ENCODE results near the gene LMF2.

DNA sequence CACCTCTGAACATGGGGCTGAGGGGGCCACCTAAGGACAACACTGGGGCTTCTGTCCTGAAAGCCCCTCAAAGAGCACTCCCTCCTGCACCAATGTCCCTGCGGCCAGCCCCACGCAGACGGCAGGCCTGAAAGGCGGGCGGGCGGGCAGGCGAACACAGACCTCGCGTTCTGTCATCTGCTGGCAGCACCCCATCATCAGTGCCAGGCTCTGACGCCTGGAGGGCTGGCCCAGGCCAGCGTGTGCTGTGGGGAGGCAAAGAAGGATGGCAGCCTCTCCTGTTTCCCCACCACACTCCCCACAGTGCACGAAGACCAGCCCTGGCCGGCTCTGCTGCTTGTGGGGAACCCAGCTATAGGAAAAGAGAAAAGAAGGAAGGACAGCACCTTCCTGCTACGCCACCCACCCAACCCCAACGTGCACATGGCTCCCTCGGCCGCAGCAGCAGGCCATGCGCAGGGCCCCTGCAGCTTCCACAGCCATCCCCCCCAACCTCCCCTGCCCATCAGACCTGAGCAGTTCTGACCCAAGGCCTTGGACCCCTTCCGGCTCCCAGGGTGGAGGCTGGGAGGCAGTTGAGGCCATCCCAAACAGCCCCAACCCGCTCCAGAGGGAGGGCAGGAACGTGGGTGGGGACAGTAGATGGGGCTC lies 36.2 kb downstream of the LMF2 start:
- TF ChIP-seq CHD1 (IDR thresholded peaks at IDR 0.05; ENCODE audit: low read depth, low read length) (no peak), EZH2 (IDR thresholded peaks at IDR 0.05; ENCODE audit: low read depth, low read length, severe bottlenecking) (no peak), EP300 (IDR thresholded peaks at IDR 0.05; ENCODE audit: borderline replicate concordance in 1 of 2, low read depth in 2 of 2, low read length in 2 of 2) (no peak), HDAC6 (IDR thresholded peaks at IDR 0.05; ENCODE audit: low read depth, low read length) (no peak), TAF1 (IDR thresholded peaks at IDR 0.05; ENCODE audit: low read depth, low read length) (no peak), POLR2A (IDR thresholded peaks at IDR 0.05; ENCODE audit: control extremely low read depth in 1 of 2, low read depth in 2 of 2, low read length in 2 of 2) (no peak), RFX5 (IDR thresholded peaks at IDR 0.05; ENCODE audit: borderline replicate concordance, low read depth, low read length) (no peak), TAF7 (optimal IDR thresholded peaks at IDR 0.05; ENCODE audit: borderline replicate concordance, low read depth, low read length) (no peak), JUN (IDR thresholded peaks at IDR 0.05; ENCODE audit: low read depth, low read length) (no peak), CEBPB (IDR thresholded peaks at IDR 0.05; ENCODE audit: low read depth, low read length) (no peak), CREB1 (IDR thresholded peaks at IDR 0.05) (no peak), SP1 (IDR thresholded peaks at IDR 0.05; ENCODE audit: low read depth, low read length) (no peak), EGR1 (IDR thresholded peaks at IDR 0.05; ENCODE audit: borderline replicate concordance, low read depth, low read length) (no peak)
- TF ChIP-seq, protein P1, sequence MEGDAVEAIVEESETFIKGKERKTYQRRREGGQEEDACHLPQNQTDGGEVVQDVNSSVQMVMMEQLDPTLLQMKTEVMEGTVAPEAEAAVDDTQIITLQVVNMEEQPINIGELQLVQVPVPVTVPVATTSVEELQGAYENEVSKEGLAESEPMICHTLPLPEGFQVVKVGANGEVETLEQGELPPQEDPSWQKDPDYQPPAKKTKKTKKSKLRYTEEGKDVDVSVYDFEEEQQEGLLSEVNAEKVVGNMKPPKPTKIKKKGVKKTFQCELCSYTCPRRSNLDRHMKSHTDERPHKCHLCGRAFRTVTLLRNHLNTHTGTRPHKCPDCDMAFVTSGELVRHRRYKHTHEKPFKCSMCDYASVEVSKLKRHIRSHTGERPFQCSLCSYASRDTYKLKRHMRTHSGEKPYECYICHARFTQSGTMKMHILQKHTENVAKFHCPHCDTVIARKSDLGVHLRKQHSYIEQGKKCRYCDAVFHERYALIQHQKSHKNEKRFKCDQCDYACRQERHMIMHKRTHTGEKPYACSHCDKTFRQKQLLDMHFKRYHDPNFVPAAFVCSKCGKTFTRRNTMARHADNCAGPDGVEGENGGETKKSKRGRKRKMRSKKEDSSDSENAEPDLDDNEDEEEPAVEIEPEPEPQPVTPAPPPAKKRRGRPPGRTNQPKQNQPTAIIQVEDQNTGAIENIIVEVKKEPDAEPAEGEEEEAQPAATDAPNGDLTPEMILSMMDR (IDR thresholded peaks at IDR 0.05; ENCODE audit: control extremely low read depth in 1 of 3, insufficient read depth in 1 of 3, low read depth in 1 of 3, low read length in 3 of 3): no peak

Data from H1 (cell line).